OCI-LY3 (cell line): ENCODE results near the gene CHN2.

Source experiments
- CTCF ChIP-seq: fragments of 200-600, 300-600 bp; sonication (generic); IDR thresholded peaks from 2 replicates; pipeline ENCODE4 v1.5.1; 2014; ENCODE audit warnings: antibody characterized with exemption, low read length, low read depth
- EZH2phosphoT487 ChIP-seq: fragments of 200-600 bp; shearing (Covaris generic); IDR thresholded peaks from 2 replicates; pipeline ENCODE4 v1.6.1; 2018; ENCODE audit warnings: antibody characterized with exemption, mixed run types, low read depth

GRCh38 chr7:29255906-29256692 lies 61.5 kb downstream of the CHN2 start:
- no peak for TF ChIP-seq CTCF
- TF ChIP-seq EZH2phosphoT487: no peak
